GM18498 (cell line): ENCODE data around the gene EYA2.
"Not testable (repeated sequence)": the region's sequence is repeated elsewhere in the genome, so short reads cannot be mapped to it uniquely, and the experiment has no call there.

Source experiments
- ATAC-seq: cut with Tn5 transposase; IDR thresholded peaks from one replicate; pipeline ENCODE4 v1.9.1; 2021; ENCODE audit warnings: mild to moderate bottlenecking, moderate library complexity; ENCODE audit not compliant: unreplicated experiment

Gene EYA2

GRCh38 chr20:46929902-46930301 lies 35.3 kb downstream of the EYA2 start:
- ATAC-seq: no peak

- no peak for ATAC-seq
Measured at GRCh38 chr20:46930640-46931339, 36.1 kb downstream of the EYA2 start.

DNA sequence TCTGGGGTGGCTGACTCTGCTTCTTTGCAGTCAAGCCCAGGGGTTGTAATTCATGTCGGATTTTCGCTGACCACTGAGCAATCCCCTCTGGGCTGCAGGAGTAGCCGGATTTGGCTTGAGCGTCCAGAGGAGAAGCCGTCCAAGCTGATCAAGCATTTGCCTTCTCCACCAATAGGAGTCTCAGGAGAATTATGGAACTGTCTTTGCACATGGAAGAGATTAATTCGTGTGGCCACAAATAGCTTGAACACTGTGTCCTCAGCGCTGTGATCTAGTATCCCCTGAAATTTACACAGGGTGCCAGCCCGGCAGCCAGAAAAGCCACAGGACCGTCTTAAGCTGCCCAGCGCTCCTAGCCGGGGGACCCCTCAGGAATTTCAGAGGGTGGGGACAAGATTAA lies 37.1 kb downstream of the EYA2 start:
- no peak for ATAC-seq

GRCh38 chr20:46932439-46932838 lies 37.8 kb downstream of the EYA2 start:
- ATAC-seq: not testable (repeated sequence)

GRCh38 chr20:46933150-46933549 lies 38.5 kb downstream of the EYA2 start:
- no peak for ATAC-seq

GRCh38 chr20:46934746-46935287 lies 40.2 kb downstream of the EYA2 start:
- no peak for ATAC-seq

GRCh38 chr20:46935394-46936017 lies 40.9 kb downstream of the EYA2 start:
- no peak for ATAC-seq

GRCh38 chr20:46936415-46937156 lies 41.9 kb downstream of the EYA2 start:
- no peak for ATAC-seq

GRCh38 chr20:46937157-46937523 lies 42.5 kb downstream of the EYA2 start:
- ATAC-seq: no peak

DNA sequence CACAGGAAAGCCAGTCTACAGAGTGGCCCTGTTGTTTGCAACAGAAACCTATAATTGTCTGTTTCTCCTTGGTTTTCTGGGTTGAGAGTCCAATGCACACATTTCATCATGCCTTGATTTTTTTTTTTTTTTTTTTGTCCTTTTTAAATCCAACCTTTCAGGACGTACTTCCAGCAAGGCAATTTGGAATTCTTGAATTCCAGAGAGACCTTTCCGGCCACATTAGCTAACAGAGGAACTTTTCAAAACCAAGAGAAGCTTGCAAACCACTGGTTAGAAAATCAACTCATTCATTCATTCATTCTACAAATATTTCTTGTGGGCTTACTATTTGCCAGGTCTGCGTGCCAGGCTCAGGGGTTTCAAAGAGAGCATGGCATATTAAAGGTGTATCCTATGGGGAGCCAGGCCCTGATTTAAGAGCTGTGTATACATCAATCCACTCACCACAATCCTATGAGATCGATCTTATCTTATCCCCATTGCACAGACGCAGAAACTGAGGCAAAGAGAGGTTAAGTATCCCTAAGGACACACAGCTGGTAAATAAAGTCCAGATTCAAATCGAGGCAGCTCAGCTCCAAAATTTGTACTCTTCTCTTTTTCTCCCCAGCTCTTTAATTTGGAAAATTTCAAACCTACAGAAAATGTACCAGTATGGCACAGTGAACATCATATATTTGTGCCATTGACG lies 43.0 kb downstream of the EYA2 start:
- no peak for ATAC-seq

DNA sequence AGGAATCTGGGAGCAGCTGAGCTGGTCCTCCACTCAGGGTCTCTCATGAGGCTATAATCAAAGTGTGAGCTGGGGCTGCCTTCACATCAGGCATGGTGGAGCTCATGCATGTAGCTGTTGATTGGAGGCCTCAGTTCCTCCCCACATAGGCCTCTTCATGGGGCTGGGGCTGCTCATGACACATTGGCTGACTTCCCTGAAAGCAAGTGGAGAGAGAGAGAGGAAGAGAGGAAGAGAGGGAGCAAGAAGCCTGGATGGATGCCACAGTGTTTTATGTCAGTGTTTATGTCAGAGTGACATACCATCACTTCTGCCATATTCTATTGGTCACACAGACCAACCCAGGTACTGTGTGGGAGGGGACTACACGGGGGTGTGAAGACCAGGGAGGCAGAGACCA lies 43.8 kb downstream of the EYA2 start:
- no peak for ATAC-seq

GRCh38 chr20:46939031-46939965 lies 44.7 kb downstream of the EYA2 start:
- ATAC-seq: no peak

- no peak for ATAC-seq
Measured at GRCh38 chr20:46940616-46941015, 46.0 kb downstream of the EYA2 start.

- ATAC-seq: no peak
Measured at GRCh38 chr20:46941404-46941803, 46.8 kb downstream of the EYA2 start.

GRCh38 chr20:46943861-46944591 lies 49.4 kb downstream of the EYA2 start:
- no peak for ATAC-seq

GRCh38 chr20:46945465-46945864 lies 50.8 kb downstream of the EYA2 start:
- ATAC-seq: no peak

- no peak for ATAC-seq
Measured at GRCh38 chr20:46946181-46946624, 51.6 kb downstream of the EYA2 start.

DNA sequence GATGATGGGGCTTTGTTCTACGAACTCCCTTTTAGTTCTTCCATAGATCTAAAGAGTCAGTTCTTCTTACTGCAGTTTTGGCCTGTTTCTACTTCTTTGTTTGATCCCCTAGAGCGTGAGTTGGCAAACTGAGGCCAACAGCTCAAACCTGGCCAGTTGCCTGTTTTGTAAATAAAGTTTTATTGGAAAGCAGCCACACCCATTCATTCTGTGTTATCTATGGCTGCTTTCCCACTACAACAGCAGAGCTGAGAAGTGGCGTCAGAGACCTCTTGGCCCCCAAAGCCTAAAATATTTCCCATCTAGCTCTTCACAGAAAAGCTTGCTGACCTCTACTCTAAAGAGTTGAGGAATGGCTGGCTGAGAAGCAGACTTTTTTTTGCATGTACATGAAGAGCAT lies 52.2 kb downstream of the EYA2 start:
- no peak for ATAC-seq

- no peak for ATAC-seq
Measured at GRCh38 chr20:46948081-46948480, 53.4 kb downstream of the EYA2 start.
